Tibial nerve (tissue), 4 donors: ENCODE data around the gene OGA. TPM values are rescaled to one million over a fixed set of nuclear protein-coding genes. Genes with fewer than 3 reads are reported as not detected.

Experiments used
- DNase-seq, 2 donors: peaks; one replicate each; pipeline ENCODE4 v3.0.0-alpha.2; 2019; ENCODE audit warnings: low spot score in 2 of 2
- H3K27ac ChIP-seq, 4 donors: fragments of 200-600 bp; sonication (generic) in 3 of 4; one replicate each; pipeline ENCODE4 v1.5.1; 2017 to 2019; ENCODE audit warnings: mild to moderate bottlenecking in 1 of 4
- H3K27me3 ChIP-seq, 2 donors: fragments of 200-600 bp; sonication (generic) in 1 of 2; one replicate each; pipeline versions ENCODE4 v1.5.1 to v1.6.0; 2017 to 2019
- H3K36me3 ChIP-seq, 3 donors: fragments of 200-600 bp; sonication (generic); one replicate each; pipeline ENCODE4 v1.5.1; 2018 to 2019
- H3K4me1 ChIP-seq, 4 donors: fragments of 200-600 bp; sonication (generic) in 3 of 4; one replicate each; pipeline ENCODE4 v1.5.1; 2017 to 2019
- H3K4me3 ChIP-seq, 4 donors: fragments of 200-600 bp; sonication (generic) in 3 of 4; one replicate each; pipeline ENCODE4 v1.5.1; 2017 to 2019; ENCODE audit warnings: mild to moderate bottlenecking in 1 of 4, moderate library complexity in 1 of 4
- H3K9me3 ChIP-seq, 4 donors: fragments of 200-600 bp; sonication (generic) in 3 of 4; one replicate each; pipeline ENCODE4 v1.5.1; 2017 to 2019
- EP300 ChIP-seq, 2 donors: sonication (generic); formaldehyde crosslinking; IDR thresholded peaks; one replicate each; pipeline ENCODE4 v1.6.1; 2017; ENCODE audit warnings: antibody characterized with exemption in 2 of 2, mild to moderate bottlenecking in 1 of 2
- POLR2A ChIP-seq, 2 donors: fragments of 450-650 bp; IDR thresholded peaks; one replicate each; pipeline ENCODE4 v1.6.1; 2017; ENCODE audit warnings: antibody characterized with exemption in 2 of 2, mild to moderate bottlenecking in 2 of 2, moderate library complexity in 2 of 2
- WGBS, 2 donors: methylation state at CpG; one replicate each; pipeline ENCODE4 v1.1.5; 2018; 5-methylcytosine and 5-hydroxymethylcytosine counted together
- total RNA-seq, 4 donors: library from RNA; depleted of rRNA; stranded (reverse); fragments of >200 nt; gene quantifications; one replicate each; pipeline ENCODE4 v1.1.0, GENCODE V29; 2016
- TF ChIP-seq, protein P1 (sequence below), 5 experiments: fragments of 200-600 bp in 3 of 5; fragments of 450-650 bp in 2 of 5; sonication (generic) in 3 of 5; IDR thresholded peaks; one replicate each; pipeline ENCODE4 v1.5.1; 2016 to 2019; ENCODE audit warnings: antibody characterized with exemption in 5 of 5, mild to moderate bottlenecking in 3 of 5, moderate library complexity in 2 of 5

Gene OGA
- total RNA-seq, 4 donors from 2014 or later = 206 to 249 (median 224) TPM

DNA sequence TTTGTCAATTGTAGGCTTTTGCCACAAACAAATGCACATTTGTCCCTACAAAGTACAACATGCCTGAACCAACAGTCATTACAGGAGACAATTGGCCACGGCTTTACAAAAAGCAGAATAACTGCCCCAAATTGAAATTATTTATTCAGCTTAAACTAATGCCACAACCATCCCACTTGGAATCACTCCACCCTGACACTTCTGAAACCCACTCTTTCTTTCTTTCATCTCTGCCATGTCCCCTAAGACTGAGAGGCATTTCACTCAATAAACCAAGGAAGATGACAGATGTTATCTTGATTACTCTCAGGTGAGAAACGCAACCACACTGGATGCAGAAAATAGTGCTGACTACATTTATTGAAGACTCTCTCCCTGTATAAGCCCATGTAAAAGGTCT, 32.4 kb downstream of the OGA start:
- 74 to 78% methylated on average over 2 of the region's 2 CpGs for WGBS, 2 donors
- peaks cover 0 to 64% (median 3%) of the 10 kb centered on the region in 3 donors for H3K36me3 ChIP-seq
- TF ChIP-seq EP300 (IDR thresholded peaks at IDR 0.05) (no peak), POLR2A (IDR thresholded peaks at IDR 0.05) (no peak)
- TF ChIP-seq, protein P1, sequence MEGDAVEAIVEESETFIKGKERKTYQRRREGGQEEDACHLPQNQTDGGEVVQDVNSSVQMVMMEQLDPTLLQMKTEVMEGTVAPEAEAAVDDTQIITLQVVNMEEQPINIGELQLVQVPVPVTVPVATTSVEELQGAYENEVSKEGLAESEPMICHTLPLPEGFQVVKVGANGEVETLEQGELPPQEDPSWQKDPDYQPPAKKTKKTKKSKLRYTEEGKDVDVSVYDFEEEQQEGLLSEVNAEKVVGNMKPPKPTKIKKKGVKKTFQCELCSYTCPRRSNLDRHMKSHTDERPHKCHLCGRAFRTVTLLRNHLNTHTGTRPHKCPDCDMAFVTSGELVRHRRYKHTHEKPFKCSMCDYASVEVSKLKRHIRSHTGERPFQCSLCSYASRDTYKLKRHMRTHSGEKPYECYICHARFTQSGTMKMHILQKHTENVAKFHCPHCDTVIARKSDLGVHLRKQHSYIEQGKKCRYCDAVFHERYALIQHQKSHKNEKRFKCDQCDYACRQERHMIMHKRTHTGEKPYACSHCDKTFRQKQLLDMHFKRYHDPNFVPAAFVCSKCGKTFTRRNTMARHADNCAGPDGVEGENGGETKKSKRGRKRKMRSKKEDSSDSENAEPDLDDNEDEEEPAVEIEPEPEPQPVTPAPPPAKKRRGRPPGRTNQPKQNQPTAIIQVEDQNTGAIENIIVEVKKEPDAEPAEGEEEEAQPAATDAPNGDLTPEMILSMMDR (IDR thresholded peaks at IDR 0.05) = no peak

DNA sequence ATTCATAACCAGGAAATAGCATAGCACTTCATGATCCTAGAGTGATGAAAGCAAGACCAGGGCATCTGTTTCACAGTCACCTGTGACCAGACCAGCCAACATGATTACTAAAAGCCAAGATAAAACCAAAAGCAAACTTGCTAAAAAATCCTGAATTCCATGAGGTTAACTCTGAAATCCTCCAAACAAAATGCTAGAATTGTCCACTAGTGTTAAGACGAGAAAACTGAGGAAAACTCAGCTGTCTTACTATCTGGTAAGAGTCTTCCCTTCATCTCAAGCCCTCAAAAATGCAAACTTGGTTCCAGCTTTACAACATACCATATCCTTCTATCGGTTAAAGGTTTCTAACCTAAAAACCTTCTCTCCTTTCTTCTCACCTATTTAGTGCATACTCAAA, 33.7 kb downstream of the OGA start:
- Histone ChIP-seq H3K27me3 (peaks cover 0 to 8% of the 10 kb centered on the region in 2 donors), H3K36me3 (peaks cover 0 to 51% (median 1%) of the 10 kb centered on the region in 3 donors), H3K9me3 (no peaks in the 10 kb centered on the region), H3K4me1 (peaks cover 0 to 51% (median 14%) of the 10 kb centered on the region in 4 donors), H3K4me3 (no peak overlapping the region), H3K27ac (no peak overlapping the region)
- TF ChIP-seq, protein P1 (IDR thresholded peaks at IDR 0.05) = no peak
- no peak for TF ChIP-seq EP300 (IDR thresholded peaks at IDR 0.05)
- TF ChIP-seq POLR2A (IDR thresholded peaks at IDR 0.05) = no peak
- whole genome bisulfite sequencing, 2 donors = 71 to 72% methylated on average over 2 of the region's 2 CpGs
- DNase-seq = no peak

More for the DNA sequence above, 32.4 kb downstream of the OGA start:
- Histone ChIP-seq H3K4me1 (peaks cover 0 to 40% (median 7%) of the 10 kb centered on the region in 4 donors), H3K27me3 (no peaks in the 10 kb centered on the region), H3K9me3 (no peaks in the 10 kb centered on the region), H3K27ac (no peak overlapping the region), H3K4me3 (no peak overlapping the region)
- no peak for DNase-seq

DNA sequence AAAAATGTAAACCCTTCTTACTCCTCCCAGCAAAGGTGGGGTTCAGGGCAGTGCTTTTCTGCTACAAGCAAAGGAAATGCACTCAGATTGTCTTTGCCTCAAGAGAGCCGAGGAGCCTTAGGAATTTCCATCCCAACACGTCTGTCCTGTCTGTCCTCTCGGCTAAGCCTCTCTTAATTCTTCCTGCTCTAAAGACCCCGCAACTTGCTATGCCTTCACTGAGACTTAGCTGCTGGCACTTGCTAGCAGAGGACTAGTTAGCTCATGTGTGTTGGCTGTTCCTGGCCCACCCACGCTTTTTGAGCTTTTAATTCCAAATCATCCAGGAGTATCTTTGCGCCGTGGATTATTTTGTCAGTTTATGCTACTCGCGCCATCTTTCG, 34.5 kb downstream of the OGA start:
- peak overlapping the region; percentile 46 to 74 (median 64) for H3K4me3 ChIP-seq
- H3K9me3 ChIP-seq = no peaks in the 10 kb centered on the region
- H3K4me1 ChIP-seq = peaks cover 0 to 59% (median 21%) of the 10 kb centered on the region in 4 donors
- peaks cover 0 to 43% (median 0%) of the 10 kb centered on the region in 3 donors for H3K36me3 ChIP-seq
- no peak for DNase-seq
- peaks cover 0 to 16% of the 10 kb centered on the region in 2 donors for H3K27me3 ChIP-seq
- WGBS, 2 donors = 53 to 55% methylated on average over 10 of the region's 10 CpGs
- TF ChIP-seq, protein P1 (IDR thresholded peaks at IDR 0.05) = no peak
- no peak for TF ChIP-seq EP300 (IDR thresholded peaks at IDR 0.05)
- peak overlapping the region in 3 of 4 donors; percentile 50 to 63 (median 50) for H3K27ac ChIP-seq

DNA sequence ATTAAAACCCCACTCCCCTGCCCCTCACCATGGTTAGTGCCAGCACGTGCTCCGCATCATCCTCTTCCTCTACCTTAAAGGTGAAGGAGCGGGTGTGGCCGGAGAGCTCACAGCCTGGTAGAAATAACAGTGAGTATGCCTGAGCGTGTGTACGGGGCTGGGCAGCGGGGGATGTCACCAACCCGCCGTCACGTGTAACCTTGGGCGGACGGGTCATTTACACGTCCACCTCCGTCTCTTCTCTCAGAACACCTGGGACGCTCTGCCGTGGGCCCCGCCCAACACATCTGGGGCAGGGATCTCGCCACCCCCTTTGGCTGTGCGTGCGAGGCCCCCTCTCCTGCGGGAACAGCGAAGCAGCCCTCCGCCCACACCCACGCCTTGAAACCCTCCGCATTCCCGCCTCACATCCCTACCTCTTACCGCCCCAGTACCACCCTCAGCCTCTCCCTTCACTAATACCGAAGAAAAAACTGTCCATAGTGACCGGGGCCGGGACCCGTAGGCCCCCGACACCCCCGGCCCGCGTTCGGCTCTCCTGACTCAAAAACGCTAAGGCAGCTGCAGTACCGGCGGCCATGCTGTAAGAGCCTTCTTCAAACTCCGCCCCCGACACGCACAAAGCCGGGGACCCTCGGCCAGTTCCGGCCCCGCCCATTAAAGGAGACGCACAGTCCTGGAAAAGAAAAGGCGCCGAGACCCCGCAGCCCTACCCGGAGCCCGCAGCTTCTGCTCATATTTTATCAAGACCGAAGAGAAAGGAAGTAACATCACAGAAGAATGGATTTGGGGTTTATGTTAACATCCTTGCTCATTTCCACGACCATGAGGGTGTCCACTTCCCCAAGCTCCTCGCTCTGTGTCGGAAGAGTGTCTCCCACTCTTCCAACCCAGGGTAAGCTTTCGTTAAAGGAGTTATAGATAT, 35.2 kb downstream of the OGA start, which contains the start of gene NPM3:
NPM3 (minus strand) TSS at position 636 of the 925 bp plus-strand sequence; CDS start at position 580, 56 bp downstream.
- TF ChIP-seq, protein P1 (IDR thresholded peaks at IDR 0.05) = no peak
- peak in 1 of 2 donors; percentile 59 for TF ChIP-seq EP300 (IDR thresholded peaks at IDR 0.05)
- Histone ChIP-seq H3K36me3 (peaks cover 0 to 37% (median 0%) of the 10 kb centered on the region in 3 donors), H3K27ac (peak within 1 kb of the TSS in 3 of 4 donors; percentile 50 to 63 (median 50)), H3K4me1 (peaks cover 0 to 62% (median 22%) of the 10 kb centered on the region in 4 donors), H3K4me3 (peak within 1 kb of the TSS; percentile 46 to 74 (median 64)), H3K27me3 (peaks cover 0 to 22% of the 10 kb centered on the region in 2 donors), H3K9me3 (no peaks in the 10 kb centered on the region)
- DNase-seq = peak; percentile 65 to 82
- WGBS, 2 donors = 1 to 2% methylated on average over 40 to 57 of the region's 57 CpGs
